ENCODE results near the gene ANK3. TPM values are rescaled to one million over a fixed set of nuclear protein-coding genes. Genes with fewer than 3 reads are reported as not detected.

ANK3 gene
- total and polyA plus RNA-seq, 2 donors (not counting 3 experiments of a cell fraction or from before 2014, with no cell fraction given), result 0.88 to 8.5 TPM

GRCh38 chr10:60235001-60235400 lies 154.7 kb downstream of the ANK3 start:
- ChIA-PET CTCF (interaction anchor here (1.0 kb wide), 1 partner anchor 31 kb away, joined by 5 read pairs; no protein-coding TSS in a partner anchor), POLR2A (no interaction called here)
- Histone ChIP-seq H3K4me3 (replicated peaks in 1 of 3; ENCODE audit: insufficient read depth in 1 of 3, low read depth in 1 of 3, low read length in 3 of 3) (no peak overlapping the region), H3K27me3 (ENCODE audit: control insufficient read depth in 2 of 2, insufficient read depth in 2 of 2, low read length in 2 of 2) (no peaks in the 10 kb centered on the region), H3K4me2 (ENCODE audit: insufficient read depth, low read length) (no peak overlapping the region), H3K9me3 (replicated peaks; ENCODE audit: control insufficient read depth, insufficient read depth, low read length) (no peaks in the 10 kb centered on the region), H3K4me1 (ENCODE audit: control insufficient read depth, extremely low read depth, insufficient read depth, low read length) (peaks cover 4% of the 10 kb centered on the region), H3K79me2 (ENCODE audit: control insufficient read depth, insufficient read depth, low read length) (no peaks in the 10 kb centered on the region), H2AFZ (ENCODE audit: low read depth, low read length) (no peak overlapping the region), H3K27ac (ENCODE audit: insufficient read depth, low read depth, low read length) (no peak overlapping the region), H3K36me3 (ENCODE audit: control insufficient read depth in 2 of 2, extremely low read depth in 1 of 2, insufficient read depth in 2 of 2, low read length in 2 of 2) (no peaks in the 10 kb centered on the region), H3K9me1 (replicated peaks; ENCODE audit: control insufficient read depth, extremely low read depth, insufficient read depth, low read length) (no peaks in the 10 kb centered on the region), H3K9ac (replicated peaks; ENCODE audit: extremely low read depth, insufficient read depth, low read length) (no peak overlapping the region), H4K20me1 (replicated peaks; ENCODE audit: control insufficient read depth, extremely low read depth, insufficient read depth, low read length) (no peaks in the 10 kb centered on the region)
- DNase-seq (ENCODE audit: low read depth, low spot score) (peak; percentile 31), FAIRE-seq (no peak)
- dilution Hi-C loops (cut with MboI; ENCODE audit: extremely low pct_ligation_motif_present, low sequenced_read_pairs), result no loop called here
- no peak for TF ChIP-seq POLR2A (IDR thresholded peaks at IDR 0.05; ENCODE audit: low read depth, low read length)
- TF ChIP-seq MAX (IDR thresholded peaks at IDR 0.05; ENCODE audit: insufficient read depth, insufficient read length), result no peak
- TF ChIP-seq MYC (IDR thresholded peaks at IDR 0.05; ENCODE audit: low read depth, low read length), result no peak
- intact Hi-C loops (cut with micrococcal nuclease), result no loop called here
- no TSS peak for BruUV-seq (replicated peaks)

- Histone ChIP-seq H3K4me3 (replicated peaks in 1 of 3; ENCODE audit: insufficient read depth in 1 of 3, low read depth in 1 of 3, low read length in 3 of 3) (no peak overlapping the region), H3K4me1 (ENCODE audit: control insufficient read depth, extremely low read depth, insufficient read depth, low read length) (peaks cover 4% of the 10 kb centered on the region), H3K9ac (replicated peaks; ENCODE audit: extremely low read depth, insufficient read depth, low read length) (no peak overlapping the region), H3K4me2 (ENCODE audit: insufficient read depth, low read length) (no peak overlapping the region), H3K27me3 (ENCODE audit: control insufficient read depth in 2 of 2, insufficient read depth in 2 of 2, low read length in 2 of 2) (no peaks in the 10 kb centered on the region), H2AFZ (ENCODE audit: low read depth, low read length) (no peak overlapping the region), H4K20me1 (replicated peaks; ENCODE audit: control insufficient read depth, extremely low read depth, insufficient read depth, low read length) (no peaks in the 10 kb centered on the region), H3K79me2 (ENCODE audit: control insufficient read depth, insufficient read depth, low read length) (no peaks in the 10 kb centered on the region), H3K9me3 (replicated peaks; ENCODE audit: control insufficient read depth, insufficient read depth, low read length) (no peaks in the 10 kb centered on the region), H3K9me1 (replicated peaks; ENCODE audit: control insufficient read depth, extremely low read depth, insufficient read depth, low read length) (no peaks in the 10 kb centered on the region), H3K36me3 (ENCODE audit: control insufficient read depth in 2 of 2, extremely low read depth in 1 of 2, insufficient read depth in 2 of 2, low read length in 2 of 2) (no peaks in the 10 kb centered on the region), H3K27ac (ENCODE audit: insufficient read depth, low read depth, low read length) (no peak overlapping the region)
- dilution Hi-C loops (cut with MboI; ENCODE audit: extremely low pct_ligation_motif_present, low sequenced_read_pairs), result no loop called here
- BruUV-seq (replicated peaks), result no TSS peak
- intact Hi-C loops (cut with micrococcal nuclease), result no loop called here
- TF ChIP-seq MAX (IDR thresholded peaks at IDR 0.05; ENCODE audit: insufficient read depth, insufficient read length), result no peak
- TF ChIP-seq POLR2AphosphoS5 (IDR thresholded peaks at IDR 0.05; ENCODE audit: insufficient read depth, low read depth, low read length), result no peak
- no peak for TF ChIP-seq GATA2 (IDR thresholded peaks at IDR 0.05; ENCODE audit: insufficient read depth, insufficient read length, low read depth, low read length)
- TF ChIP-seq POLR2A (IDR thresholded peaks at IDR 0.05; ENCODE audit: low read depth, low read length), result no peak
- TF ChIP-seq CTCF (IDR thresholded peaks at IDR 0.05; ENCODE audit: extremely low read depth in 1 of 2, insufficient read depth in 1 of 2, low read depth in 1 of 2, low read length in 2 of 2), result no peak
- TF ChIP-seq JUN (IDR thresholded peaks at IDR 0.05; ENCODE audit: borderline replicate concordance, insufficient read depth, insufficient read length, low read depth), result no peak
- no peak for TF ChIP-seq MYC (IDR thresholded peaks at IDR 0.05; ENCODE audit: low read depth, low read length)
- no peak for TF ChIP-seq EZH2 (IDR thresholded peaks at IDR 0.05; ENCODE audit: borderline replicate concordance, low read depth, low read length, severe bottlenecking)
- no peak for TF ChIP-seq FOS (IDR thresholded peaks at IDR 0.05; ENCODE audit: borderline replicate concordance, insufficient read depth, low read length)
- FAIRE-seq (no peak), DNase-seq (ENCODE audit: low read depth, low spot score) (no peak)
- POLR2A ChIA-PET, result no interaction called here
- CTCF ChIA-PET, result interaction anchor here (0.7 to 1.0 kb wide), 2 partner anchors 31 to 106 kb away, joined by 3 to 5 read pairs; no protein-coding TSS in a partner anchor
These were observed 155.1 kb downstream of the ANK3 start for GRCh38 chr10:60234551-60234950.
